MM.1S (cell line): ENCODE measurements around the gene SYTL5.

Experiments used
- DNase-seq: peaks from one replicate; pipeline ENCODE4 v3.0.0-alpha.2; 2015
- H2AFZ ChIP-seq: fragments of 300-600 bp; sonication (generic); 2 replicates; pipeline ENCODE4 v1.6.0; 2016; ENCODE audit warnings: antibody characterized with exemption, low read length
- H3F3A ChIP-seq: fragments of 300-600 bp; sonication (generic); 2 replicates; pipeline ENCODE4 v1.6.1; 2016; ENCODE audit warnings: mild to moderate bottlenecking, antibody characterized with exemption, low read length, moderate library complexity, mixed read lengths; ENCODE audit not compliant: insufficient read depth
- H3K27ac ChIP-seq: fragments of 300-600 bp; sonication (generic); 2 replicates; pipeline ENCODE4 v1.5.1; 2016; ENCODE audit warnings: mild to moderate bottlenecking, low read length
- H3K27me3 ChIP-seq: fragments of 300-600 bp; sonication (generic); replicated peaks from 2 replicates; pipeline ENCODE4 v1.6.0; 2016; ENCODE audit warnings: low read length; ENCODE audit not compliant: insufficient read depth
- H3K36me3 ChIP-seq: fragments of 300-600 bp; sonication (generic); replicated peaks from 2 replicates; pipeline ENCODE4 v1.6.1; 2016; ENCODE audit warnings: mild to moderate bottlenecking, low read length, mixed read lengths; ENCODE audit not compliant: insufficient read depth
- H3K4me1 ChIP-seq: fragments of 300-600 bp; sonication (generic); 2 replicates; pipeline ENCODE4 v1.6.1; 2016; ENCODE audit warnings: low read length, mixed read lengths
- H3K4me2 ChIP-seq: fragments of 300-600 bp; sonication (generic); 2 replicates; pipeline ENCODE4 v1.6.0; 2016; ENCODE audit warnings: low read depth, low read length
- H3K4me3 ChIP-seq: fragments of 300-600 bp; sonication (generic); 2 replicates; pipeline ENCODE4 v1.5.1; 2016; ENCODE audit warnings: low read length, mixed read lengths
- H3K79me2 ChIP-seq: fragments of 300-600 bp; sonication (generic); 2 replicates; pipeline ENCODE4 v1.6.1; 2016; ENCODE audit warnings: mixed run types, low read length, mixed read lengths
- H3K9ac ChIP-seq: fragments of 300-600 bp; sonication (generic); 2 replicates; pipeline ENCODE4 v1.6.1; 2016; ENCODE audit warnings: low read length, mixed read lengths
- H3K9me2 ChIP-seq: fragments of 300-600 bp; sonication (generic); replicated peaks from 2 replicates; pipeline ENCODE4 v1.6.1; 2016; ENCODE audit warnings: mild to moderate bottlenecking, low read length, mixed read lengths; ENCODE audit not compliant: insufficient read depth
- H3K9me3 ChIP-seq: fragments of 300-600 bp; sonication (generic); replicated peaks from 2 replicates; pipeline ENCODE4 v1.6.1; 2016; ENCODE audit warnings: mild to moderate bottlenecking, low read length, mixed read lengths; ENCODE audit not compliant: insufficient read depth
- H4K20me1 ChIP-seq: fragments of 300-600 bp; sonication (generic); 2 replicates; pipeline ENCODE4 v1.6.1; 2016; ENCODE audit warnings: mild to moderate bottlenecking, low read length, moderate library complexity, mixed read lengths; ENCODE audit not compliant: insufficient read depth
- CTCF ChIP-seq: fragments of 300-600 bp; sonication (generic); IDR thresholded peaks from 2 replicates; pipeline ENCODE4 v1.5.1; 2016; ENCODE audit warnings: antibody characterized with exemption, low read length, mixed read lengths
- EZH2 ChIP-seq: fragments of 300-600 bp; sonication (generic); optimal IDR thresholded peaks from 2 replicates; pipeline ENCODE3; 2017; ENCODE audit warnings: low read depth, mild to moderate bottlenecking, antibody characterized with exemption, low read length, mixed read lengths
- EZH2phosphoT487 ChIP-seq: fragments of 300-600 bp; sonication (generic); IDR thresholded peaks from 2 replicates; pipeline ENCODE4 v1.6.1; 2018; ENCODE audit warnings: antibody characterized with exemption, low read length

Gene SYTL5

GRCh38 chrX:38006291-38006690 lies at the start of gene SYTL5:
SYTL5 (plus strand) TSS chrX:38006553; CDS start chrX:38033890, 27,337 bp downstream.
- no peak for TF ChIP-seq EZH2phosphoT487
- no peak for TF ChIP-seq EZH2
- no peak for TF ChIP-seq CTCF
- Histone ChIP-seq H3K4me2 (no peak within 1 kb of the TSS), H3K9me2 (no peaks in the 10 kb centered on the region), H2AFZ (no peak within 1 kb of the TSS), H3K4me1 (no peaks in the 10 kb centered on the region), H3K79me2 (no peaks in the 10 kb centered on the region), H3K27ac (no peak within 1 kb of the TSS), H3K36me3 (no peaks in the 10 kb centered on the region), H3K9ac (no peak within 1 kb of the TSS), H3K27me3 (no peaks in the 10 kb centered on the region), H3K4me3 (no peak within 1 kb of the TSS), H4K20me1 (no peaks in the 10 kb centered on the region), H3K9me3 (no peaks in the 10 kb centered on the region), H3F3A (no peaks in the 10 kb centered on the region)
- no peak for DNase-seq

GRCh38 chrX:37958525-37959211 lies 47.7 kb upstream of the SYTL5 start:
- Histone ChIP-seq H3K4me2 (no peak overlapping the region), H3K4me3 (no peak overlapping the region), H3K27ac (no peak overlapping the region), H3K4me1 (no peaks in the 10 kb centered on the region), H4K20me1 (no peaks in the 10 kb centered on the region), H3K36me3 (no peaks in the 10 kb centered on the region), H3K9ac (no peak overlapping the region), H3F3A (no peaks in the 10 kb centered on the region), H3K79me2 (no peaks in the 10 kb centered on the region), H3K9me3 (no peaks in the 10 kb centered on the region), H2AFZ (no peak overlapping the region), H3K9me2 (no peaks in the 10 kb centered on the region), H3K27me3 (no peaks in the 10 kb centered on the region)
- TF ChIP-seq CTCF (no peak), EZH2phosphoT487 (no peak), EZH2 (no peak)
- DNase-seq: no peak

GRCh38 chrX:37959212-37960021 lies 46.9 kb upstream of the SYTL5 start:
- TF ChIP-seq CTCF: no peak
- no peak for TF ChIP-seq EZH2phosphoT487
- TF ChIP-seq EZH2: no peak
- H3K79me2 ChIP-seq: no peaks in the 10 kb centered on the region
- H2AFZ ChIP-seq: no peak overlapping the region
- no peaks in the 10 kb centered on the region for H3K9me2 ChIP-seq
- no peak overlapping the region for H3K9ac ChIP-seq
- H3K4me2 ChIP-seq: no peak overlapping the region
- H3K9me3 ChIP-seq: no peaks in the 10 kb centered on the region
- DNase-seq: no peak
- H3K27ac ChIP-seq: no peak overlapping the region
- no peaks in the 10 kb centered on the region for H4K20me1 ChIP-seq
- H3K4me3 ChIP-seq: no peak overlapping the region
- no peaks in the 10 kb centered on the region for H3F3A ChIP-seq
- H3K36me3 ChIP-seq: no peaks in the 10 kb centered on the region
- H3K27me3 ChIP-seq: no peaks in the 10 kb centered on the region
- no peaks in the 10 kb centered on the region for H3K4me1 ChIP-seq
